ENCODE results near the gene CNN1. TPM values are rescaled to one million over a fixed set of nuclear protein-coding genes. Genes with fewer than 3 reads are reported as not detected.

Gene CNN1
- total and polyA plus RNA-seq, 2 of the 13 experiments (the other 11 are each of a cell fraction or from before 2014, with no cell fraction given): 0.70 to 1.1 TPM

DNA sequence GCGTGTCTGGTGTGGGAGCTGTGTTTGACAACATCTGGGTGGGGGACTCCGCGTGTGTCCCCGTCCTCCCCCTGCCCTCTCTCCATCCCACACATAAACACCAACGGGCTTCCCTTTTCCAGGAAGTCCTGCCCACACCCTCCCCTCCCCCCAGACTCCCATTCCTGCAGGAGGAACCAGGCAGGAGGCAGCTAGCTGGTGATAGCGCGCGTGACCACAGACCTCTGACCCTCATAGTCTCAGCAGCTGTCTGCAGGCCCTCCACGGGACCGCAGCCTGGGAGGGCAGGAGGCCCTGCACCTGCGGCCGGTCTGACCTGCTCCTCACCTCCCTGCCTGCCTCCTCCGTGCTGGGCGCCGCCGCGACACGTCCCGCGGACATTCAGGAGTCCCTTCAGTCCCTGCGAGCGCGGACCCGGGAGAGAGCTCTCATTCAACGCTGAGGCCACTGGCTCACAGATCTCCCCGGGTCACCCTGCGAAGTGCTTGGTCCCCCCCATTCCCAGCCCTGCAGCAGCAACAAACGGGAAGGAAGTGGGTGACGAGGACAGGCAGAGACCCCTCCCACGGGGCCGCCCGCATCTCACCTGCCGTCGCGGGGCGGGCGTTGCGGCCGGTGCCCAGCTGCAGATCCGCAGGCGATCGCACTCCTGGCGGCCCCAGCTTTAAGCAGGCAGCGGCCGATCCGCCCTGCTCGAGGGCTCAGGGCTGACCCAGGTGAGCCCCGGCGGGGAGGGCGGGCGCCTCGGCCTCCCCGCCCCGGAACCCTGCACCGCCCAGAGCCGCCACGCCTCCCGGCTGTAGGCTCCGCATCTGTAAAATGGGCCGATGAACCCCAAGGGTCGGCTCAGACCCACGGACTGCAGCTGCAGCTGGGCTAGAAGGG lies 39.8 kb downstream of the CNN1 start (continued):
- TF ChIP-seq, protein P1, sequence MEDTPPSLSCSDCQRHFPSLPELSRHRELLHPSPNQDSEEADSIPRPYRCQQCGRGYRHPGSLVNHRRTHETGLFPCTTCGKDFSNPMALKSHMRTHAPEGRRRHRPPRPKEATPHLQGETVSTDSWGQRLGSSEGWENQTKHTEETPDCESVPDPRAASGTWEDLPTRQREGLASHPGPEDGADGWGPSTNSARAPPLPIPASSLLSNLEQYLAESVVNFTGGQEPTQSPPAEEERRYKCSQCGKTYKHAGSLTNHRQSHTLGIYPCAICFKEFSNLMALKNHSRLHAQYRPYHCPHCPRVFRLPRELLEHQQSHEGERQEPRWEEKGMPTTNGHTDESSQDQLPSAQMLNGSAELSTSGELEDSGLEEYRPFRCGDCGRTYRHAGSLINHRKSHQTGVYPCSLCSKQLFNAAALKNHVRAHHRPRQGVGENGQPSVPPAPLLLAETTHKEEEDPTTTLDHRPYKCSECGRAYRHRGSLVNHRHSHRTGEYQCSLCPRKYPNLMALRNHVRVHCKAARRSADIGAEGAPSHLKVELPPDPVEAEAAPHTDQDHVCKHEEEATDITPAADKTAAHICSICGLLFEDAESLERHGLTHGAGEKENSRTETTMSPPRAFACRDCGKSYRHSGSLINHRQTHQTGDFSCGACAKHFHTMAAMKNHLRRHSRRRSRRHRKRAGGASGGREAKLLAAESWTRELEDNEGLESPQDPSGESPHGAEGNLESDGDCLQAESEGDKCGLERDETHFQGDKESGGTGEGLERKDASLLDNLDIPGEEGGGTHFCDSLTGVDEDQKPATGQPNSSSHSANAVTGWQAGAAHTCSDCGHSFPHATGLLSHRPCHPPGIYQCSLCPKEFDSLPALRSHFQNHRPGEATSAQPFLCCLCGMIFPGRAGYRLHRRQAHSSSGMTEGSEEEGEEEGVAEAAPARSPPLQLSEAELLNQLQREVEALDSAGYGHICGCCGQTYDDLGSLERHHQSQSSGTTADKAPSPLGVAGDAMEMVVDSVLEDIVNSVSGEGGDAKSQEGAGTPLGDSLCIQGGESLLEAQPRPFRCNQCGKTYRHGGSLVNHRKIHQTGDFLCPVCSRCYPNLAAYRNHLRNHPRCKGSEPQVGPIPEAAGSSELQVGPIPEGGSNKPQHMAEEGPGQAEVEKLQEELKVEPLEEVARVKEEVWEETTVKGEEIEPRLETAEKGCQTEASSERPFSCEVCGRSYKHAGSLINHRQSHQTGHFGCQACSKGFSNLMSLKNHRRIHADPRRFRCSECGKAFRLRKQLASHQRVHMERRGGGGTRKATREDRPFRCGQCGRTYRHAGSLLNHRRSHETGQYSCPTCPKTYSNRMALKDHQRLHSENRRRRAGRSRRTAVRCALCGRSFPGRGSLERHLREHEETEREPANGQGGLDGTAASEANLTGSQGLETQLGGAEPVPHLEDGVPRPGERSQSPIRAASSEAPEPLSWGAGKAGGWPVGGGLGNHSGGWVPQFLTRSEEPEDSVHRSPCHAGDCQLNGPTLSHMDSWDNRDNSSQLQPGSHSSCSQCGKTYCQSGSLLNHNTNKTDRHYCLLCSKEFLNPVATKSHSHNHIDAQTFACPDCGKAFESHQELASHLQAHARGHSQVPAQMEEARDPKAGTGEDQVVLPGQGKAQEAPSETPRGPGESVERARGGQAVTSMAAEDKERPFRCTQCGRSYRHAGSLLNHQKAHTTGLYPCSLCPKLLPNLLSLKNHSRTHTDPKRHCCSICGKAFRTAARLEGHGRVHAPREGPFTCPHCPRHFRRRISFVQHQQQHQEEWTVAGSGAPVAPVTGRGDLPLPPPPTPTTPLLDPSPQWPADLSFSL (CRISPR knock-in tag; IDR thresholded peaks at IDR 0.05): peak; percentile 66; the same call in 1 of the 2 replicates
- TF ChIP-seq ZBTB38 (CRISPR knock-in tag; IDR thresholded peaks at IDR 0.05): peak; percentile 61; the same call in 1 of the 2 replicates
- TF ChIP-seq PRPF4 (IDR thresholded peaks at IDR 0.05; ENCODE audit: low read depth, low read length, poor library complexity, severe bottlenecking): no peak
- TF ChIP-seq ZNF317 (CRISPR knock-in tag; IDR thresholded peaks at IDR 0.05): 0 out of 2 replicates have a peak, but pooled peaks have one; percentile 22
- TF ChIP-seq NR2F6 (IDR thresholded peaks at IDR 0.05): no peak
- peak; percentile 50 for TF ChIP-seq NR2F6 (CRISPR knock-in tag; IDR thresholded peaks at IDR 0.05)
- TF ChIP-seq ZNF263 (CRISPR knock-in tag; IDR thresholded peaks at IDR 0.05): peak; percentile 72
- 0 out of 2 replicates have a peak, but pooled peaks have one; percentile 6 for TF ChIP-seq PHF20 (CRISPR knock-in tag; IDR thresholded peaks at IDR 0.05)
- TF ChIP-seq, protein P2, sequence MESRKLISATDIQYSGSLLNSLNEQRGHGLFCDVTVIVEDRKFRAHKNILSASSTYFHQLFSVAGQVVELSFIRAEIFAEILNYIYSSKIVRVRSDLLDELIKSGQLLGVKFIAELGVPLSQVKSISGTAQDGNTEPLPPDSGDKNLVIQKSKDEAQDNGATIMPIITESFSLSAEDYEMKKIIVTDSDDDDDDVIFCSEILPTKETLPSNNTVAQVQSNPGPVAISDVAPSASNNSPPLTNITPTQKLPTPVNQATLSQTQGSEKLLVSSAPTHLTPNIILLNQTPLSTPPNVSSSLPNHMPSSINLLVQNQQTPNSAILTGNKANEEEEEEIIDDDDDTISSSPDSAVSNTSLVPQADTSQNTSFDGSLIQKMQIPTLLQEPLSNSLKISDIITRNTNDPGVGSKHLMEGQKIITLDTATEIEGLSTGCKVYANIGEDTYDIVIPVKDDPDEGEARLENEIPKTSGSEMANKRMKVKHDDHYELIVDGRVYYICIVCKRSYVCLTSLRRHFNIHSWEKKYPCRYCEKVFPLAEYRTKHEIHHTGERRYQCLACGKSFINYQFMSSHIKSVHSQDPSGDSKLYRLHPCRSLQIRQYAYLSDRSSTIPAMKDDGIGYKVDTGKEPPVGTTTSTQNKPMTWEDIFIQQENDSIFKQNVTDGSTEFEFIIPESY (CRISPR knock-in tag; IDR thresholded peaks at IDR 0.05): peak; percentile 43; the same call in 1 of the 2 replicates
- TF ChIP-seq NAIF1 (CRISPR knock-in tag; IDR thresholded peaks at IDR 0.05; ENCODE audit: borderline replicate concordance): no peak
- TF ChIP-seq, protein P3, sequence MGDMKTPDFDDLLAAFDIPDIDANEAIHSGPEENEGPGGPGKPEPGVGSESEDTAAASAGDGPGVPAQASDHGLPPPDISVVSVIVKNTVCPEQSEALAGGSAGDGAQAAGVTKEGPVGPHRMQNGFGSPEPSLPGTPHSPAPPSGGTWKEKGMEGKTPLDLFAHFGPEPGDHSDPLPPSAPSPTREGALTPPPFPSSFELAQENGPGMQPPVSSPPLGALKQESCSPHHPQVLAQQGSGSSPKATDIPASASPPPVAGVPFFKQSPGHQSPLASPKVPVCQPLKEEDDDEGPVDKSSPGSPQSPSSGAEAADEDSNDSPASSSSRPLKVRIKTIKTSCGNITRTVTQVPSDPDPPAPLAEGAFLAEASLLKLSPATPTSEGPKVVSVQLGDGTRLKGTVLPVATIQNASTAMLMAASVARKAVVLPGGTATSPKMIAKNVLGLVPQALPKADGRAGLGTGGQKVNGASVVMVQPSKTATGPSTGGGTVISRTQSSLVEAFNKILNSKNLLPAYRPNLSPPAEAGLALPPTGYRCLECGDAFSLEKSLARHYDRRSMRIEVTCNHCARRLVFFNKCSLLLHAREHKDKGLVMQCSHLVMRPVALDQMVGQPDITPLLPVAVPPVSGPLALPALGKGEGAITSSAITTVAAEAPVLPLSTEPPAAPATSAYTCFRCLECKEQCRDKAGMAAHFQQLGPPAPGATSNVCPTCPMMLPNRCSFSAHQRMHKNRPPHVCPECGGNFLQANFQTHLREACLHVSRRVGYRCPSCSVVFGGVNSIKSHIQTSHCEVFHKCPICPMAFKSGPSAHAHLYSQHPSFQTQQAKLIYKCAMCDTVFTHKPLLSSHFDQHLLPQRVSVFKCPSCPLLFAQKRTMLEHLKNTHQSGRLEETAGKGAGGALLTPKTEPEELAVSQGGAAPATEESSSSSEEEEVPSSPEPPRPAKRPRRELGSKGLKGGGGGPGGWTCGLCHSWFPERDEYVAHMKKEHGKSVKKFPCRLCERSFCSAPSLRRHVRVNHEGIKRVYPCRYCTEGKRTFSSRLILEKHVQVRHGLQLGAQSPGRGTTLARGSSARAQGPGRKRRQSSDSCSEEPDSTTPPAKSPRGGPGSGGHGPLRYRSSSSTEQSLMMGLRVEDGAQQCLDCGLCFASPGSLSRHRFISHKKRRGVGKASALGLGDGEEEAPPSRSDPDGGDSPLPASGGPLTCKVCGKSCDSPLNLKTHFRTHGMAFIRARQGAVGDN (CRISPR knock-in tag; IDR thresholded peaks at IDR 0.05): peak; percentile 58
- TF ChIP-seq, protein P4, sequence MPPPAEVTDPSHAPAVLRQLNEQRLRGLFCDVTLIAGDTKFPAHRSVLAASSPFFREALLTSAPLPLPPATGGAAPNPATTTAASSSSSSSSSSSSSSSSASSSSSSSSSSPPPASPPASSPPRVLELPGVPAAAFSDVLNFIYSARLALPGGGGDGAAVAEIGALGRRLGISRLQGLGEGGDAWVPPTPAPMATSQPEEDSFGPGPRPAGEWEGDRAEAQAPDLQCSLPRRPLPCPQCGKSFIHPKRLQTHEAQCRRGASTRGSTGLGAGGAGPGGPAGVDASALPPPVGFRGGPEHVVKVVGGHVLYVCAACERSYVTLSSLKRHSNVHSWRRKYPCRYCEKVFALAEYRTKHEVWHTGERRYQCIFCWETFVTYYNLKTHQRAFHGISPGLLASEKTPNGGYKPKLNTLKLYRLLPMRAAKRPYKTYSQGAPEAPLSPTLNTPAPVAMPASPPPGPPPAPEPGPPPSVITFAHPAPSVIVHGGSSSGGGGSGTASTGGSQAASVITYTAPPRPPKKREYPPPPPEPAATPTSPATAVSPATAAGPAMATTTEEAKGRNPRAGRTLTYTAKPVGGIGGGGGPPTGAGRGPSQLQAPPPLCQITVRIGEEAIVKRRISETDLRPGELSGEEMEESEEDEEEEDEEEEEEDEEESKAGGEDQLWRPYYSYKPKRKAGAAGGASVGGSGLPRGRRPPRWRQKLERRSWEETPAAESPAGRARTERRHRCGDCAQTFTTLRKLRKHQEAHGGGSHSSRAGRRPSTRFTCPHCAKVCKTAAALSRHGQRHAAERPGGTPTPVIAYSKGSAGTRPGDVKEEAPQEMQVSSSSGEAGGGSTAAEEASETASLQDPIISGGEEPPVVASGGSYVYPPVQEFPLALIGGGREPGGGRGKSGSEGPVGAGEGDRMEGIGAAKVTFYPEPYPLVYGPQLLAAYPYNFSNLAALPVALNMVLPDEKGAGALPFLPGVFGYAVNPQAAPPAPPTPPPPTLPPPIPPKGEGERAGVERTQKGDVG (CRISPR knock-in tag; IDR thresholded peaks at IDR 0.05; ENCODE audit: borderline replicate concordance): no peak

Data from HepG2 (cell line).